Neural cell (in vitro differentiated cells): ENCODE results near the gene ATF5. TPM values are rescaled to one million over a fixed set of nuclear protein-coding genes. Genes with fewer than 3 reads are reported as not detected.

ENCODE experiments used
- H2AFZ ChIP-seq: fragments of 200-600, 300-800 bp; sonication (generic), shearing (Covaris generic); 2 replicates; pipeline ENCODE4 v1.6.0; 2014; ENCODE audit warnings: low read depth, mild to moderate bottlenecking, antibody characterized with exemption, low read length, moderate library complexity
- H3F3A ChIP-seq: fragments of 200-600 bp; shearing (Covaris generic); 2 replicates; pipeline ENCODE4 v1.6.1; 2016; ENCODE audit warnings: mild to moderate bottlenecking, moderate library complexity, mixed read lengths, antibody characterized with exemption, low read length; ENCODE audit not compliant: insufficient read depth, poor library complexity, severe bottlenecking
- H3K27ac ChIP-seq: fragments of 200-600, 300-800 bp; sonication (generic), shearing (Covaris generic); 2 replicates; pipeline ENCODE4 v1.5.1; 2014; ENCODE audit warnings: mild to moderate bottlenecking, low read length, moderate library complexity
- H3K27me3 ChIP-seq: fragments of 300-800, 200-600 bp; sonication (generic), shearing (Covaris generic); 2 replicates; pipeline ENCODE4 v1.6.0; 2014; ENCODE audit warnings: mild to moderate bottlenecking, low read depth, low read length, moderate library complexity; ENCODE audit not compliant: insufficient read depth
- H3K36me3 ChIP-seq: fragments of 300-800, 200-600 bp; sonication (generic), shearing (Covaris generic); 2 replicates; pipeline ENCODE4 v1.5.1; 2014; ENCODE audit warnings: mild to moderate bottlenecking, antibody characterized with exemption, low read length, moderate library complexity; ENCODE audit not compliant: insufficient read depth
- H3K4me2 ChIP-seq: fragments of 300-800, 200-600 bp; sonication (generic), shearing (Covaris generic); 2 replicates; pipeline ENCODE4 v1.6.0; 2014; ENCODE audit warnings: mild to moderate bottlenecking, low read length
- H3K4me3 ChIP-seq: fragments of 300-800, 200-600 bp; sonication (generic), shearing (Covaris generic); 2 replicates; pipeline ENCODE4 v1.5.1; 2014; ENCODE audit warnings: mild to moderate bottlenecking, low read length, moderate library complexity
- H3K79me2 ChIP-seq: fragments of 200-600 bp; shearing (Covaris generic); replicated peaks from 2 replicates; pipeline ENCODE4 v1.6.0; 2014; ENCODE audit warnings: mild to moderate bottlenecking, low read length, moderate library complexity; ENCODE audit not compliant: insufficient read depth
- H3K9ac ChIP-seq: fragments of 300-800, 200-600 bp; sonication (generic), shearing (Covaris generic); 2 replicates; pipeline ENCODE4 v1.6.1; 2016; ENCODE audit warnings: mild to moderate bottlenecking, low read length, mixed read lengths
- H3K9me2 ChIP-seq: fragments of 200-600 bp; shearing (Covaris generic); 2 replicates; pipeline ENCODE4 v1.6.1; 2016; ENCODE audit warnings: mild to moderate bottlenecking, low read length, mixed read lengths; ENCODE audit not compliant: insufficient read depth
- H3K9me3 ChIP-seq: fragments of 200-600, 300-800 bp; sonication (generic), shearing (Covaris generic); 2 replicates; pipeline ENCODE4 v1.6.1; 2016; ENCODE audit warnings: mild to moderate bottlenecking, mixed run types, low read length, moderate library complexity, mixed read lengths
- H4K20me1 ChIP-seq: fragments of 200-600 bp; shearing (Covaris generic); 2 replicates; pipeline ENCODE4 v1.6.1; 2016; ENCODE audit warnings: mild to moderate bottlenecking, mixed run types; ENCODE audit not compliant: insufficient read depth
- CTCF ChIP-seq: fragments of 450-650 bp; IDR thresholded peaks from 2 replicates; pipeline ENCODE4 v1.5.1; 2014; ENCODE audit warnings: antibody characterized with exemption, mild to moderate bottlenecking, moderate library complexity; ENCODE audit not compliant: poor library complexity, severe bottlenecking
- EP300 ChIP-seq: fragments of 450-650 bp; conservative IDR thresholded peaks from 2 replicates; pipeline ENCODE4 v1.6.1; 2014; ENCODE audit warnings: antibody characterized with exemption, mild to moderate bottlenecking, moderate library complexity; ENCODE audit not compliant: poor library complexity, severe bottlenecking
- EZH2 ChIP-seq: fragments of 200-600, 300-800 bp; shearing (Covaris generic), sonication (generic); IDR thresholded peaks from 2 replicates; pipeline ENCODE4 v1.6.1; 2014; ENCODE audit warnings: antibody characterized with exemption, low read length, borderline replicate concordance, mild to moderate bottlenecking; ENCODE audit not compliant: insufficient read depth, poor library complexity, severe bottlenecking
- MXI1 ChIP-seq: fragments of 450-650 bp; conservative IDR thresholded peaks from 2 replicates; pipeline ENCODE4 v1.6.1; 2014; ENCODE audit warnings: antibody characterized with exemption, mild to moderate bottlenecking; ENCODE audit not compliant: poor library complexity, severe bottlenecking
- POLR2AphosphoS5 ChIP-seq: IDR thresholded peaks from 2 replicates; pipeline ENCODE4 v1.6.1; 2012
- RAD21 ChIP-seq: fragments of 450-650 bp; conservative IDR thresholded peaks from 2 replicates; pipeline ENCODE4 v1.6.1; 2014; ENCODE audit warnings: antibody characterized with exemption, mild to moderate bottlenecking, moderate library complexity
- REST ChIP-seq: IDR thresholded peaks from 2 replicates; pipeline ENCODE4 v1.6.1; 2012; ENCODE audit warnings: borderline replicate concordance
- SMC3 ChIP-seq: fragments of 450-650 bp; conservative IDR thresholded peaks from 2 replicates; pipeline ENCODE4 v1.6.1; 2014; ENCODE audit warnings: antibody characterized with exemption, mild to moderate bottlenecking, moderate library complexity; ENCODE audit not compliant: poor library complexity
- TAF1 ChIP-seq: IDR thresholded peaks from 2 replicates; pipeline ENCODE4 v1.6.1; 2012; ENCODE audit warnings: low read depth
- polyA plus RNA-seq: library from polyadenylated mRNA; depleted of rRNA; stranded (reverse); fragments of >200 nt; gene quantifications from 2 replicates; pipeline ENCODE4 v1.2.3, GENCODE V29; 2014

ATF5 gene
- polyA plus RNA-seq, 1 donor from 2014 or later, result 16.1 TPM

- Histone ChIP-seq H3K4me2 (no peak overlapping the region), H3F3A (no peaks in the 10 kb centered on the region), H4K20me1 (no peaks in the 10 kb centered on the region), H3K27ac (no peak overlapping the region), H3K9ac (no peak overlapping the region), H3K9me3 (no peaks in the 10 kb centered on the region), H3K9me2 (no peaks in the 10 kb centered on the region), H3K4me3 (no peak overlapping the region), H3K79me2 (peaks cover 53% of the 10 kb centered on the region), H2AFZ (no peak overlapping the region), H3K36me3 (no peaks in the 10 kb centered on the region), H3K27me3 (no peaks in the 10 kb centered on the region)
- no peak for TF ChIP-seq MXI1
- no peak for TF ChIP-seq TAF1
- TF ChIP-seq CTCF, result no peak
- TF ChIP-seq EP300, result no peak
- no peak for TF ChIP-seq RAD21
- TF ChIP-seq SMC3, result no peak
- TF ChIP-seq REST, result no peak
- no peak for TF ChIP-seq POLR2AphosphoS5
- TF ChIP-seq EZH2, result no peak
These were observed 8.2 kb upstream of the ATF5 start for GRCh38 chr19:49920624-49921363.

DNA sequence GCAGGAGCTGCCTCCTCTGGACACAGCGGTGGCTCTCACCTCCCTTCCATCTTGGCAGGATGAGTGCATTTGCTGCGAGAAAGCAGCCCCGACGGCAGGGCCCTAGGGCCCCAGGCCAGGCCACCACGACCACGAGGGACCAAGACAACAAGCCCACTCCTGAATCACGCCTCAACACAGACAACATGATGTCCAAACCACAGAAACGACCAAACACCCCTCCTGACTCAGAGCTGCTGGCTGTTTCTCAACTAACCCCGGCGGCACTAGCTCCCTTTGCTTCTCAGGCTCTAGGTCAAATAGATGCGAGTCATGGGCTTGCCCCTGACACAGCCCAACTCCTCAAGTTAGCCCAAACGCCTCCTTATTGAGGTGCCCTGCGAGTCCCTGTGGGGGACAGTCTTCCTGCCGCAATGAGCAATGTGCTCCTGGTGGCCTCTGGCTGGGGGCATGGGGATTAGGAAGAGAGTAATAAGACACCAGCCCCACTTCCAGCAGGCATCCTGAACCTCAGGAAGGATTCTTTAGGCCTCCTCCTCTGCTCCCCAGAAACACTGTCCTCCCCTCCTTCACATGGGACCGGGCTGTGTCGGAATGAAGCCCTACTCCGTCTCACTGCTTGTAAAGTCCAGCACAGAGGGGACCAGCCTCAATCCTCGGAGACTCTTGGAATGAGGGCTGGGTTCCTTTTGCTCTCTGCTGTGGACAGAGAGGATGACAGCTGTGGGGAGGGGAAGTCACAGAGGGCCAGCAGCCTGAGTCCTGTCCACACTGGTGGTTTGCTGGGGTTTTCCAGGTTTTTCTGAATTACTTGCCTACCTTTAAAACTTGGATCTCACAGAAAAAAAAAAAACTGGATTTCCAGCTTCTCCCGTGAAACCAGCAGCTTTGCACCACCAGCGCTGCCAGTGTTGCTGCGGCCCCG lies 6.9 kb upstream of the ATF5 start:
- Histone ChIP-seq H4K20me1 (no peaks in the 10 kb centered on the region), H3K36me3 (no peaks in the 10 kb centered on the region), H3K9me3 (no peaks in the 10 kb centered on the region), H3K9me2 (no peaks in the 10 kb centered on the region), H3K9ac (no peak overlapping the region), H2AFZ (no peak overlapping the region), H3K4me2 (no peak overlapping the region), H3K27me3 (no peaks in the 10 kb centered on the region), H3K27ac (no peak overlapping the region), H3K79me2 (peaks cover 63% of the 10 kb centered on the region), H3F3A (no peaks in the 10 kb centered on the region), H3K4me3 (no peak overlapping the region)
- no peak for TF ChIP-seq EP300
- TF ChIP-seq EZH2, result no peak
- no peak for TF ChIP-seq MXI1
- no peak for TF ChIP-seq CTCF
- no peak for TF ChIP-seq POLR2AphosphoS5
- TF ChIP-seq RAD21, result no peak
- TF ChIP-seq SMC3, result no peak
- TF ChIP-seq TAF1, result no peak
- no peak for TF ChIP-seq REST
